CD4-positive, CD25-positive, alpha-beta regulatory T cell (primary cell): ENCODE measurements around the gene CDK6. TPM values are rescaled to one million over a fixed set of nuclear protein-coding genes. Genes with fewer than 3 reads are reported as not detected.

ENCODE experiments used
- ATAC-seq, 2 donors: fragments of 150-1000 bp; cut with Tn5 transposase; one replicate each; pipeline ENCODE4 v1.10.0; 2021; ENCODE audit warnings: low read depth in 2 of 2, moderate number of reproducible peaks in 2 of 2, moderate library complexity in 1 of 2
- DNase-seq, 3 donors: peaks; one replicate each; pipeline versions ENCODE4 v3.0.0 to v3.0.0-alpha.2; 2012 to 2022; ENCODE audit warnings: mixed read lengths in 1 of 3
- H3K27ac ChIP-seq: one replicate; pipeline ENCODE4 v1.7.0; 2013; ENCODE audit warnings: mild to moderate bottlenecking, low read length; ENCODE audit not compliant: insufficient read depth, poor library complexity, severe bottlenecking
- H3K27me3 ChIP-seq: one replicate; pipeline ENCODE4 v1.7.0; 2013; ENCODE audit warnings: low read length; ENCODE audit not compliant: control insufficient read depth, insufficient read depth
- H3K36me3 ChIP-seq: one replicate; pipeline ENCODE4 v1.7.0; 2013; ENCODE audit warnings: mild to moderate bottlenecking, low read length, moderate library complexity; ENCODE audit not compliant: control insufficient read depth, insufficient read depth
- H3K4me1 ChIP-seq: 2 replicates; pipeline ENCODE4 v1.7.0; 2013; ENCODE audit warnings: mild to moderate bottlenecking, low read length; ENCODE audit not compliant: insufficient read depth, control insufficient read depth, poor library complexity, severe bottlenecking
- H3K4me3 ChIP-seq: one replicate; pipeline ENCODE4 v1.7.0; 2013; ENCODE audit warnings: low read depth, mild to moderate bottlenecking, low read length, moderate library complexity
- H3K9me3 ChIP-seq, 2 experiments: 1 replicate in 1 of 2; 2 replicates in 1 of 2; pipeline ENCODE4 v1.7.0; 2013; ENCODE audit warnings: low read length in 2 of 2, mild to moderate bottlenecking in 1 of 2, moderate library complexity in 1 of 2; ENCODE audit not compliant: control insufficient read depth in 2 of 2
- H3K27ac Mint-ChIP-seq, 3 donors: one replicate each; pipeline ENCODE4 v1.8.0; 2020 to 2022; ENCODE audit warnings: mild to moderate bottlenecking in 3 of 3, mixed read lengths in 3 of 3, moderate library complexity in 2 of 3
- H3K27me3 Mint-ChIP-seq: one replicate; pipeline ENCODE4 v1.8.0; 2022; ENCODE audit warnings: mild to moderate bottlenecking, mixed read lengths
- H3K36me3 Mint-ChIP-seq: one replicate; pipeline ENCODE4 v1.8.0; 2020; ENCODE audit warnings: mixed read lengths
- H3K4me1 Mint-ChIP-seq, 4 donors: one replicate each; pipeline ENCODE4 v1.8.0; 2020 to 2022; ENCODE audit warnings: mixed read lengths in 4 of 4, mild to moderate bottlenecking in 1 of 4
- H3K4me3 Mint-ChIP-seq, 4 donors: one replicate each; pipeline ENCODE4 v1.8.0; 2020 to 2022; ENCODE audit warnings: mild to moderate bottlenecking in 4 of 4, mixed read lengths in 4 of 4, moderate library complexity in 3 of 4
- H3K9me3 Mint-ChIP-seq, 7 donors: one replicate each; pipeline ENCODE4 v1.8.0; 2020 to 2022; ENCODE audit warnings: mixed read lengths in 7 of 7, mild to moderate bottlenecking in 3 of 7, moderate library complexity in 2 of 7
- polyA plus RNA-seq, 4 donors: library from polyadenylated mRNA; unstranded; fragments of 300-500 nt; fragmentation: Illumina TruSeq; gene quantifications; one replicate each; pipeline ENCODE4 v1.2.3, GENCODE V29; 2021
- total RNA-seq: library from RNA; stranded (reverse); gene quantifications from one replicate; pipeline ENCODE4 v1.2.3, GENCODE V29; 2022

The CDK6 gene
- total and polyA plus RNA-seq, 5 donors from 2014 or later, result 5.5 to 32.6 (median 9.1) TPM

DNA sequence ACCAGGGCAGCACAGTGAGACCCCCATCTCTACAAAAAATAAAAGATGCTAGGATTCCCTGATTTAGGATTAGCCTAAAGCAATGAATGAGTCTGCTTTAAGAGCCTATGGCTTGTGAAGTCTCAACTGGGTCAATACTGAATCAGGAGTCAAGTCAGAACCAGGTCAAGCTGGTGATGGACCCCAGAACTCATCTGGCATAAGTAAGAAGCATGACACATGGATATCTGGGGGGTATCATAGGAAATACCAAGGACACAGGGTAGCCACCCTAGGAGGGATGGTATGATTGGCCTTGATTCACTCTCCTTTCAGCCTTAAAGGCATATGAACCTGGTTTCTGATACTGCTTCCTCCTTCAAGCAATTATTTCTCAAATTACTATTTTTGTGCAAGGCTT lies 167.8 kb downstream of the CDK6 start:
- Histone ChIP-seq H3K36me3 (no peaks in the 10 kb centered on the region), H3K27me3 (no peaks in the 10 kb centered on the region), H3K27ac (no peak overlapping the region), H3K4me3 (no peak overlapping the region), H3K9me3 (no peaks in the 10 kb centered on the region), H3K4me1 (no peaks in the 10 kb centered on the region)
- H3K4me1 Mint-ChIP-seq, result peaks cover 0 to 20% (median 16%) of the 10 kb centered on the region in 4 donors
- H3K9me3 Mint-ChIP-seq, result no peaks in the 10 kb centered on the region
- no peak for ATAC-seq
- DNase-seq, result no peak
- peaks cover 26% of the 10 kb centered on the region for H3K36me3 Mint-ChIP-seq
- H3K4me3 Mint-ChIP-seq, result no peak overlapping the region
- H3K27ac Mint-ChIP-seq, result no peak overlapping the region
- no peaks in the 10 kb centered on the region for H3K27me3 Mint-ChIP-seq

- no peaks in the 10 kb centered on the region for H3K27me3 Mint-ChIP-seq
- H3K4me3 Mint-ChIP-seq, result no peak overlapping the region
- ATAC-seq (no peak), DNase-seq (no peak)
- no peaks in the 10 kb centered on the region for H3K27me3 ChIP-seq
- H3K4me1 ChIP-seq, result no peaks in the 10 kb centered on the region
- H3K4me1 Mint-ChIP-seq, result peaks cover 0 to 20% (median 16%) of the 10 kb centered on the region in 4 donors
- peaks cover 20% of the 10 kb centered on the region for H3K36me3 Mint-ChIP-seq
- H3K9me3 ChIP-seq, result no peaks in the 10 kb centered on the region
- H3K27ac Mint-ChIP-seq, result no peak overlapping the region
- no peaks in the 10 kb centered on the region for H3K9me3 Mint-ChIP-seq
- H3K36me3 ChIP-seq, result no peaks in the 10 kb centered on the region
- no peak overlapping the region for H3K27ac ChIP-seq
- H3K4me3 ChIP-seq, result no peak overlapping the region
These were observed 168.4 kb downstream of the CDK6 start for GRCh38 chr7:92667816-92668535.

DNA sequence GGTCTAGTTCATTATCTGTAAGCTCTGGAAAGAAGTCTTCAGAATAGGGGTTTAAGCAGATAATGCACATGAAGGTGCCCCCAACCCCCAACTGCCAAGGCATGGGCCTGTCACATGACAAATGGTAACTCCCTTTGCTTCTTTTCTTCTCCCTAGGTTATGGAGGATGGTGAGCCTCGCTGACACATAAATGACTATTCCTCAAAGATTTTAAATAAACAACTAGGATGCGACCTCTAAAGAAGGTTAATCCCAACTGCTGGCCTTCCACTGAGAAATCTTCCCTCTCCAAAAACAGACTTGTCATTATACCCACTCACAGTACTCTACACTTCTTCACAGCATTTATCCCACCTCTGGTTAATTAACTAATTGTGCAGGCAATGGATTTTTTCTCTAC lies 170.4 kb downstream of the CDK6 start:
- H3K36me3 Mint-ChIP-seq, result peaks cover 17% of the 10 kb centered on the region
- no peaks in the 10 kb centered on the region for H3K27me3 Mint-ChIP-seq
- H3K4me1 Mint-ChIP-seq, result peaks cover 0 to 20% (median 8%) of the 10 kb centered on the region in 4 donors
- H3K27ac ChIP-seq, result no peak overlapping the region
- H3K36me3 ChIP-seq, result no peaks in the 10 kb centered on the region
- no peak overlapping the region for H3K4me3 ChIP-seq
- H3K27me3 ChIP-seq, result no peaks in the 10 kb centered on the region
- H3K9me3 ChIP-seq, result no peaks in the 10 kb centered on the region
- no peak overlapping the region for H3K27ac Mint-ChIP-seq
- H3K4me1 ChIP-seq, result no peaks in the 10 kb centered on the region
- no peak for ATAC-seq
- H3K9me3 Mint-ChIP-seq, result no peaks in the 10 kb centered on the region
- H3K4me3 Mint-ChIP-seq, result no peak overlapping the region
- no peak for DNase-seq

- Histone ChIP-seq H3K27me3 (no peaks in the 10 kb centered on the region), H3K36me3 (no peaks in the 10 kb centered on the region), H3K9me3 (no peaks in the 10 kb centered on the region), H3K4me3 (no peak overlapping the region), H3K27ac (no peak overlapping the region), H3K4me1 (no peaks in the 10 kb centered on the region)
- no peak overlapping the region for H3K27ac Mint-ChIP-seq
- H3K4me3 Mint-ChIP-seq, result no peak overlapping the region
- no peaks in the 10 kb centered on the region for H3K9me3 Mint-ChIP-seq
- DNase-seq, result no peak
- no peaks in the 10 kb centered on the region for H3K27me3 Mint-ChIP-seq
- H3K4me1 Mint-ChIP-seq, result peaks cover 0 to 25% (median 5%) of the 10 kb centered on the region in 4 donors
- H3K36me3 Mint-ChIP-seq, result peaks cover 4% of the 10 kb centered on the region
- no peak for ATAC-seq
These were observed 174.7 kb downstream of the CDK6 start for GRCh38 chr7:92661651-92662050.

DNA sequence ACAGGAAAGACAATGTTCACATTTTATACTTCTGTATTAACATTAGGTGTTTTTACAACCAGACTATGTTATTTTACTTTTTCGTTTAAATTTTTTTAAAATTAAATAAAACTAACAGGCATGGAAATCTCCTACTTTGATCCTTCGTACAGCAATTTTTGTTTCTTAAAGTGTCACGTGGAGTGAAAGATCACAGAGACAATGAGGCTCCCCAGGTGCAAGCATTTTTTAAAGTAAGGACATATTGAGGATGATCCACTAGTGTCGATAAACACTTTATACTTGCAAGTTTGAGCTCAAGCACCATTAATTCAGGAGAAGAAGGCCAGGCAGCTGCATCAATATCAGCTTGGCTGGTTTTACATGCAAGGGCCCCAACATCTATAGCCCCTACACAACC lies 177.7 kb downstream of the CDK6 start:
- H3K27ac ChIP-seq, result no peak overlapping the region
- no peak overlapping the region for H3K27ac Mint-ChIP-seq
- H3K4me1 Mint-ChIP-seq, result peaks cover 0 to 19% (median 5%) of the 10 kb centered on the region in 4 donors
- H3K36me3 ChIP-seq, result no peaks in the 10 kb centered on the region
- H3K4me1 ChIP-seq, result no peaks in the 10 kb centered on the region
- H3K27me3 Mint-ChIP-seq, result no peaks in the 10 kb centered on the region
- no peak for ATAC-seq
- no peak for DNase-seq
- H3K4me3 ChIP-seq, result no peak overlapping the region
- H3K4me3 Mint-ChIP-seq, result no peak overlapping the region
- no peaks in the 10 kb centered on the region for H3K9me3 ChIP-seq
- H3K27me3 ChIP-seq, result no peaks in the 10 kb centered on the region
- H3K36me3 Mint-ChIP-seq, result peaks cover 4% of the 10 kb centered on the region
- peaks cover 0 to 4% (median 0%) of the 10 kb centered on the region in 7 donors for H3K9me3 Mint-ChIP-seq

GRCh38 chr7:92657391-92657790 lies 179.0 kb downstream of the CDK6 start:
- Histone ChIP-seq H3K27ac (no peak overlapping the region), H3K4me3 (no peak overlapping the region), H3K9me3 (no peaks in the 10 kb centered on the region), H3K4me1 (no peaks in the 10 kb centered on the region), H3K27me3 (no peaks in the 10 kb centered on the region), H3K36me3 (no peaks in the 10 kb centered on the region)
- H3K27me3 Mint-ChIP-seq, result no peaks in the 10 kb centered on the region
- peaks cover 0 to 25% (median 7%) of the 10 kb centered on the region in 4 donors for H3K4me1 Mint-ChIP-seq
- peaks cover 4% of the 10 kb centered on the region for H3K36me3 Mint-ChIP-seq
- H3K4me3 Mint-ChIP-seq, result no peak overlapping the region
- H3K27ac Mint-ChIP-seq, result no peak overlapping the region
- H3K9me3 Mint-ChIP-seq, result peaks cover 0 to 4% (median 0%) of the 10 kb centered on the region in 7 donors
- no peak for DNase-seq
- no peak for ATAC-seq

DNA sequence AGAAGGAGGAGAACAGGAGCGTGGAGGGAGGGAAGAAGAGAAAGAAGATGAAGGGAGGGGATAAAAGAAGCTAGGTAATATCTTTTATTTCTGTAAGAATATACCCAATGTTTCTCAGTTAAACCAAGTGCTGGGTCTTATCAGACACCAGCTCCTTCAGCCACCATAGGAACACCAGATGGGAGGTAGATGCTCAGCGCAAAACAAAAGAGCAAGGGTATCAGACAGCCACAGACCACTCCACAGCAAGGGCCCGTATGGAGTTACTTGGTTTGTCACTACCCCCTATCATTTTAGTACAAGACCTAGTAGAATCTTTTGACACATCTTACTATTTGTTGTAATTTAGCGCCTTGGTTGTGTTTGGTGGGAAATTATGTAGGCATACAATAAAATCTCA lies 180.3 kb downstream of the CDK6 start:
- Histone ChIP-seq H3K4me1 (no peaks in the 10 kb centered on the region), H3K4me3 (no peak overlapping the region), H3K27ac (no peak overlapping the region), H3K27me3 (no peaks in the 10 kb centered on the region), H3K9me3 (no peaks in the 10 kb centered on the region), H3K36me3 (no peaks in the 10 kb centered on the region)
- H3K9me3 Mint-ChIP-seq, result peaks cover 0 to 4% (median 0%) of the 10 kb centered on the region in 7 donors
- peaks cover 0 to 29% (median 7%) of the 10 kb centered on the region in 4 donors for H3K4me1 Mint-ChIP-seq
- H3K36me3 Mint-ChIP-seq, result peaks cover 4% of the 10 kb centered on the region
- no peaks in the 10 kb centered on the region for H3K27me3 Mint-ChIP-seq
- peak overlapping the region in 1 of 3 donors; percentile 88 for H3K27ac Mint-ChIP-seq
- ATAC-seq, result no peak
- no peak for DNase-seq
- no peak overlapping the region for H3K4me3 Mint-ChIP-seq

GRCh38 chr7:92655346-92655884 lies 181.0 kb downstream of the CDK6 start:
- Histone ChIP-seq H3K4me3 (no peak overlapping the region), H3K27me3 (no peaks in the 10 kb centered on the region), H3K9me3 (no peaks in the 10 kb centered on the region), H3K27ac (no peak overlapping the region), H3K4me1 (no peaks in the 10 kb centered on the region), H3K36me3 (no peaks in the 10 kb centered on the region)
- H3K4me3 Mint-ChIP-seq, result no peak overlapping the region
- peaks cover 4% of the 10 kb centered on the region for H3K36me3 Mint-ChIP-seq
- no peak overlapping the region for H3K27ac Mint-ChIP-seq
- ATAC-seq, result no peak
- DNase-seq, result no peak
- H3K9me3 Mint-ChIP-seq, result peaks cover 0 to 4% (median 0%) of the 10 kb centered on the region in 7 donors
- H3K27me3 Mint-ChIP-seq, result no peaks in the 10 kb centered on the region
- peaks cover 0 to 29% (median 7%) of the 10 kb centered on the region in 4 donors for H3K4me1 Mint-ChIP-seq
